Measurements from ENCODE around the gene PODN. TPM values are rescaled to one million over a fixed set of nuclear protein-coding genes. Genes with fewer than 3 reads are reported as not detected.

The PODN gene
- total and polyA plus RNA-seq, 2 of the 4 experiments (the other 2 are of a cell fraction): 0.54 to 6.2 TPM

DNA sequence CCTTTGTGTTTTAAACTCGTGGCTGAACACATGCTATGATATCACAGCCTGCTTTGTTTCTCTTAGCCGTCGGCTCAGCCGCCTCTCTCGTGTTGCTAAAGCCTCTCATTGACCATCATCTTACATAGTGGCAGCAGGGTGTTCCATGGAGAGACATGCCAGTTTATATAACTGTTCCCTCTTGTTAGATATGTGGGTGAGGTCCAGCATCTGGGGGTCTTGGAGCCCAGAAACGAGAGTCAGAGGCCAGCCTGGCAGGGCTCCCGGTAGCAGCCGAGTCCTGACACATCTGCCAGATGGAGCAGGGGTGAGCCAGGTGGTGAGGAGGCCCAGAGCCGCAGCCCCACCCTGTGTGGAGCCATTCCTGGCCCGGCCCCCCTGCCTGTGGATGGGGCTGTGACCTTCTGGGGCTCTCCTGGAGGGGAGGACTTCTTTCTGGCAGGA is 11.9 kb downstream of the PODN start:
- POLR2A ChIA-PET (ENCODE audit: unreplicated experiment): no interaction called here
- ATAC-seq (ENCODE audit: low read depth) (no peak), DNase-seq (no peak)
- H3K4me3 ChIP-seq (ENCODE audit: insufficient read depth, low read depth, low read length): no peak overlapping the region
- peak overlapping the region; percentile 25 for H2AK9ac ChIP-seq (replicated peaks; ENCODE audit: low read depth, low read length, poor library complexity)
- H3K18ac ChIP-seq (ENCODE audit: low read depth, low read length): no peak overlapping the region
- intact Hi-C loops (cut with micrococcal nuclease): no loop called here
- H3K79me1 ChIP-seq (ENCODE audit: low read depth in 1 of 2, low read length in 2 of 2): no peaks in the 10 kb centered on the region
- dilution Hi-C loops (cut with HindIII; ENCODE audit: low sequenced_read_pairs, unreplicated experiment): no loop called here
- H3K4me1 ChIP-seq (ENCODE audit: control insufficient read depth, insufficient read depth, low read length): peaks cover 2% of the 10 kb centered on the region; the same call in 1 of the 2 replicates
- BruUV-seq (replicated peaks): no TSS peak
- H2AFZ ChIP-seq (replicated peaks; ENCODE audit: low read length, poor library complexity): no peak overlapping the region
- CTCF ChIA-PET: no interaction called here
- no peak overlapping the region for H3K56ac ChIP-seq (ENCODE audit: extremely low read depth, insufficient read depth, low read length)
- H2BK5ac ChIP-seq (ENCODE audit: low read depth, low read length, poor library complexity, severe bottlenecking): no peak overlapping the region
- H4K5ac ChIP-seq (ENCODE audit: low read depth, low read length): no peak overlapping the region
- no peak for TF ChIP-seq RAD21 (IDR thresholded peaks at IDR 0.05; ENCODE audit: low read length)
- TF ChIP-seq MAZ (IDR thresholded peaks at IDR 0.05; ENCODE audit: borderline replicate concordance, low read depth, low read length): no peak
- TF ChIP-seq POLR2A (IDR thresholded peaks at IDR 0.05; ENCODE audit: low read depth, low read length): no peak
- TF ChIP-seq CEBPB (IDR thresholded peaks at IDR 0.05; ENCODE audit: low read depth, low read length): no peak
- TF ChIP-seq MXI1 (IDR thresholded peaks at IDR 0.05; ENCODE audit: borderline replicate concordance, low read depth, low read length): no peak
- no peak for TF ChIP-seq CHD1 (IDR thresholded peaks at IDR 0.05; ENCODE audit: low read depth, low read length)
- TF ChIP-seq, protein P1, sequence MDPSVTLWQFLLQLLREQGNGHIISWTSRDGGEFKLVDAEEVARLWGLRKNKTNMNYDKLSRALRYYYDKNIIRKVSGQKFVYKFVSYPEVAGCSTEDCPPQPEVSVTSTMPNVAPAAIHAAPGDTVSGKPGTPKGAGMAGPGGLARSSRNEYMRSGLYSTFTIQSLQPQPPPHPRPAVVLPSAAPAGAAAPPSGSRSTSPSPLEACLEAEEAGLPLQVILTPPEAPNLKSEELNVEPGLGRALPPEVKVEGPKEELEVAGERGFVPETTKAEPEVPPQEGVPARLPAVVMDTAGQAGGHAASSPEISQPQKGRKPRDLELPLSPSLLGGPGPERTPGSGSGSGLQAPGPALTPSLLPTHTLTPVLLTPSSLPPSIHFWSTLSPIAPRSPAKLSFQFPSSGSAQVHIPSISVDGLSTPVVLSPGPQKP (IDR thresholded peaks at IDR 0.05; ENCODE audit: borderline replicate concordance, low read depth, low read length): no peak
- no peak for TF ChIP-seq BHLHE40 (IDR thresholded peaks at IDR 0.05; ENCODE audit: low read depth, low read length)
- TF ChIP-seq FOS (IDR thresholded peaks at IDR 0.05; ENCODE audit: low read depth, low read length): no peak
- TF ChIP-seq SMC3 (IDR thresholded peaks at IDR 0.05; ENCODE audit: low read depth, low read length): no peak
- TF ChIP-seq RCOR1 (IDR thresholded peaks at IDR 0.05; ENCODE audit: insufficient replicate concordance, low read length): no peak
- TF ChIP-seq NFE2L2 (IDR thresholded peaks at IDR 0.05; ENCODE audit: low read depth, low read length): no peak
- H3K14ac ChIP-seq (replicated peaks; ENCODE audit: low read depth, low read length): no peak overlapping the region
- no peak overlapping the region for H2BK15ac ChIP-seq (ENCODE audit: low read depth, low read length)
- in situ Hi-C loops (cut with MboI; ENCODE audit: low sequenced_read_pairs): loop anchor here (5.0 kb wide), 1 partner anchor 48 kb away; no protein-coding TSS in a partner anchor
- H4K20me1 ChIP-seq (ENCODE audit: insufficient read depth, low read length): no peaks in the 10 kb centered on the region
- H3K9me1 ChIP-seq (ENCODE audit: insufficient read depth, low read length): no peaks in the 10 kb centered on the region
- H3K4me2 ChIP-seq (ENCODE audit: low read depth, low read length): no peak overlapping the region
- peaks cover 25% of the 10 kb centered on the region; the same call in 1 of the 2 replicates for H3K36me3 ChIP-seq (ENCODE audit: control insufficient read depth, insufficient read depth, low read length)
- no peaks in the 10 kb centered on the region for H3K27me3 ChIP-seq (ENCODE audit: control insufficient read depth, insufficient read depth, low read length)
- no peak overlapping the region for H3K23ac ChIP-seq (ENCODE audit: low read depth, low read length)
- H2BK120ac ChIP-seq (ENCODE audit: low read depth, low read length): no peak overlapping the region
- no peak overlapping the region for H2AK5ac ChIP-seq (ENCODE audit: low read depth, low read length)
- no peak overlapping the region for H3K27ac ChIP-seq (ENCODE audit: insufficient read depth, low read length)
- H3K9me3 ChIP-seq (ENCODE audit: control insufficient read depth, insufficient read depth, low read length): no peaks in the 10 kb centered on the region
- H3K4ac ChIP-seq (ENCODE audit: low read depth, low read length): no peak overlapping the region
- no peak overlapping the region for H4K91ac ChIP-seq (ENCODE audit: insufficient read depth, low read depth, low read length)
- H3K9ac ChIP-seq (ENCODE audit: low read depth, low read length): no peak overlapping the region
- WGBS, 2 experiments (ENCODE audit: extremely low coverage in 2 of 2, insufficient read length in 1 of 2): 83% methylated on average over 1 of the region's 10 CpGs; no CpG with 5 or more reads in 1 of the 2 experiments
- no peak overlapping the region for H2BK20ac ChIP-seq (ENCODE audit: low read depth, low read length)
- no peak overlapping the region for H4K8ac ChIP-seq (ENCODE audit: low read depth in 2 of 2, low read length in 2 of 2)
